ENCODE results near the gene NBEAL1.
"Not testable (repeated sequence)": the region's sequence is repeated elsewhere in the genome, so short reads cannot be mapped to it uniquely, and the experiment has no call there.

The NBEAL1 gene

GRCh38 chr2:203115201-203115700 lies 100.6 kb downstream of the NBEAL1 start:
- not testable (repeated sequence) for DNase-seq (ENCODE audit: low spot score)

DNA sequence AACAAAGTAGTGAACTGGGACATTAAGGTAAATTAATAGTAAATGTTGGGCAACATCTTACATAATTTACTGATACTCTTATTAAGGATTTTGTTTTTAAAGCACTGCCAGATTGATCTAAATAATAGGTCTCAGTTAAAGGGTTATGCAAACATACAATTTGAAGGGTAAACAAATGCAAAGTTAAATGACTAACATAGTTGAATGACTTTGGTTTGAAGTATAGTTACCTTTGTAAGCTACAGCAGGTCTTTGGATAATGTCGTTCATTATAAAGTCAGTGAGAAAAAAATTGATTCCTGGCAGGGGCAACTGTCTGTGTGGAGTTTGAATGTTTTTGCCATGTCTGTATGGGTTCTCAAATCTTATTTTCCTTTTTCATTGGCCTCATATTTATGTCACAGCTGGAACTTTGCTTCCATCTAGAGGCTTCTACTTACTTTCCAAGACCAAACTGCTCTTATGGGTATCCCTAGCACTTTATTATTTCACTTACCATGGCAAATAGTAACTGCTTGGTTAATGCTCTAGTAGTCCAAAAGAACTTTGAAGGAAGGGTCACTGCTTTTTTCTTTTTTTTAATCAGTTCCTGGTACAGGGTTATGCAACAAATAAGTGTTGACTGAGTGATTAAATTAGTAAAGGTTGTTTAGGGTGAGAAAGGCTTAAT lies 107.8 kb downstream of the NBEAL1 start:
- DNase-seq (ENCODE audit: low spot score), result peak; percentile 16

DNA sequence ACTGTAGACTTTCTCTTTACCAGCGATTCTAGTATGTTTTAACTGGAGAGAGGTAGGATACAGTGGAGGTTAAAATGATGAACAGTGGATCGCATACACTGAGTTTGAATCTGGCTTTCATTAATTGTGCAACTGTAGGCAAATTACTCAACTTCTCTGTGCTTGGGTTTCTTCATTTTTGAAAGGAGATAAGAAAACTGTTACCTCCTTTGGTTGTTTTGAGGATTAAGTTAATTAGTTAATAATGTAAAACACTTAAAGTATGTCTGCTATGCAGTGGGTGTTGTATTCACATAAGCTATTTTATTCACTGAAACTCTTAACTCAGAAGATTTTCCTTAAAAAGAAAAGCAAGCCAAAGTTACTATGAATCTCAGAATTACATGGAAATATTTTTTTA lies 112.3 kb downstream of the NBEAL1 start:
- no peak for DNase-seq (ENCODE audit: low spot score)

GRCh38 chr2:203135105-203135504 lies 120.4 kb downstream of the NBEAL1 start:
- no peak for DNase-seq (ENCODE audit: low spot score)

- DNase-seq (ENCODE audit: low spot score), result no peak
Measured at GRCh38 chr2:203143391-203143790, 128.7 kb downstream of the NBEAL1 start.

GRCh38 chr2:203149194-203149593 lies 134.5 kb downstream of the NBEAL1 start:
- no peak for DNase-seq (ENCODE audit: low spot score)

- DNase-seq (ENCODE audit: low spot score), result peak; percentile 8
Measured at GRCh38 chr2:203155406-203155805, 140.7 kb downstream of the NBEAL1 start.

DNA sequence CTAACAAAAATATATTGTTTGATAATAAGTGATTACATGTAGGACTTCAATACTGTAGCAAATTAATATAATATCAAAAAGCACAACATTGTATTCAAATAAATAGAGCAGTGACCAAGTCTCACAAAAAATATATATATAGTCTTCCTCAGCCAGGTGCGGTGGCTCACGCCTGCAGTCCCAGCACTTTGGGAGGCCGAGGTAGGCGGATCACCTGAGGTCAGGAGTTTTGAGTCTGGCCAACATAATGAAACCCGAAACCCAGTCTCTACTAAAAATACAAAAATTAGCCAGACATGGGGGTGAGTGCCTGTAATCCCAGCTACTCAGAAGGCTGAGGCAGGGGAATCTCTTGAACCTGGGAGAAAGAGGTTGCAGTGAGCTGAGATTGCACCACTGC lies 148.0 kb downstream of the NBEAL1 start:
- not testable (repeated sequence) for DNase-seq (ENCODE audit: low spot score)

GRCh38 chr2:203164311-203164935 lies 149.7 kb downstream of the NBEAL1 start:
- DNase-seq (ENCODE audit: low spot score), result no peak

- DNase-seq (ENCODE audit: low spot score), result no peak
Measured at GRCh38 chr2:203167751-203168150, 153.1 kb downstream of the NBEAL1 start.

GRCh38 chr2:203170502-203170901 lies 155.8 kb downstream of the NBEAL1 start:
- no peak for DNase-seq (ENCODE audit: low spot score)

- no peak for DNase-seq (ENCODE audit: low spot score)
Measured at GRCh38 chr2:203175371-203175770, 160.7 kb downstream of the NBEAL1 start.

GRCh38 chr2:203177361-203177760 lies 162.7 kb downstream of the NBEAL1 start:
- DNase-seq (ENCODE audit: low spot score), result no peak

DNA sequence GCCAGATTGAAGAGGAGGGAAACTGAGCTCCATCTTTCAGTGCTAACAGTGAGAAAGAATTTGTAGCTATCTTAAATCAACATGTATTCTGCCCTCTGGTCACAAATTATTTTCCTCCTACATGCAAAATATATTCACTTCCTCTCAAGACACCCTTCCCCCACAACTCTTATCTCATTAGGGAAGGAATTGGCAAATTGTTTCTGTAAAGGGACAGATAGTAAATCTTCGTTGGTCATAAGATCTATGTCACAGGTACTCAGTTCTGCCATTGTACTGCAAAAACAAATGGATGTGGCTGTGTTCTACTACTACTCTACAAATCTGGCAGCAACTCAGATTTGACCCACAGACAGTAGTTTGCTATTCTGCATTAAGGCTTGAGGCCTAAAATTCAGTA lies 171.2 kb downstream of the NBEAL1 start:
- no peak for DNase-seq (ENCODE audit: low spot score)

GRCh38 chr2:203190547-203190946 lies 175.9 kb downstream of the NBEAL1 start:
- DNase-seq (ENCODE audit: low spot score), result not testable (repeated sequence)

- DNase-seq (ENCODE audit: low spot score), result not testable (repeated sequence)
Measured at GRCh38 chr2:203191026-203191425, 176.4 kb downstream of the NBEAL1 start.

DNA sequence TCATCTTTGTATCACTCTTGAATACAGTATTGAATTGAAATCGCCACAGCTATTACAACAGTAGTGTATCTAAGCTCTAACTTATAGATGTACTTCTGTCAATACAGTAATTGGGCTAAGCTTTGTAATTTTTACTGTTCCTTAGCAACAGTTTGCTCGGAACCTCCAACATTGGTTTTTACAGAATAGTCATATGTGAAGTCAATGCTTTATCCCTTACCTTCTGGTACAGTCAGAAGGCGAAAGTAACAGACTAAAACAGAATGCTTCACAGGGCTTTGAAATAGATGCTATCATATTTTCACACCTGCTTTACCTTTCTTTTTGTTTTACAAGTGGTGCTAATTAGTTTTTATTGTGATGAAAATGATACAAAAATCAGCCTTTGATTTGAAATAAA lies 177.3 kb downstream of the NBEAL1 start:
- DNase-seq (ENCODE audit: low spot score), result no peak

DNA sequence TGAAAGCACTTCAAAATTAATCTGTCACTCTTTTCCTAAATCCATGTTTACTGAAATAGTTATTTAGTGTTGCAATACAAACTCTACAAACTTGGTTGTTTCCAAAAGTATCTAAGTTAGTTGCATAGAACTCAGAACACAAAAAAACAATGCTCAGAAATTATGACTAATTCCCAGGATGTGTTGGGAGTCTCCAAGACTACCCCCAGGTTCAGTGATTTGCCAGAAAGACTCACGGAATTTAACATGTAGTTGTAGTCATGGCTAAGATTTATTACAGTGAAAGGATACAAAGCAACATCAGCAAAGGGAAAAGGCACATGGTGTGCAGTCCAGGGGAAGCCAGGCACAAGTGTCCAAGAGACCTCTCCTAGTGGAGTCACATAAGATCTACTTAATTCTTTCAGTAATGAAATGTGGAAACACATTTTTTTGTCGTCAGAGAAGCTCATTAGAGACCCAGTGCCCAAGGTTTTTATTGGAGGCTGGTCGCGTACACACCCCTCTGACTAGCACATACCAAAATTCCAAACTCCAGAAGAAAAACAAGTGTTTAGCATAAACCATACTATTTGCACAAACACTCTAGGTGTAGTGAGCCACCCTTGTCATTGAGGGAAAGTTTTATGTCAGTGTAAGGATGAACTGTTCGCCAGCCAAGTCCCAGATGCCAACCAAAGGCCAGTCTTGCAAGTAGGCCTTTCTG lies 180.8 kb downstream of the NBEAL1 start:
- DNase-seq (ENCODE audit: low spot score), result no peak

DNA sequence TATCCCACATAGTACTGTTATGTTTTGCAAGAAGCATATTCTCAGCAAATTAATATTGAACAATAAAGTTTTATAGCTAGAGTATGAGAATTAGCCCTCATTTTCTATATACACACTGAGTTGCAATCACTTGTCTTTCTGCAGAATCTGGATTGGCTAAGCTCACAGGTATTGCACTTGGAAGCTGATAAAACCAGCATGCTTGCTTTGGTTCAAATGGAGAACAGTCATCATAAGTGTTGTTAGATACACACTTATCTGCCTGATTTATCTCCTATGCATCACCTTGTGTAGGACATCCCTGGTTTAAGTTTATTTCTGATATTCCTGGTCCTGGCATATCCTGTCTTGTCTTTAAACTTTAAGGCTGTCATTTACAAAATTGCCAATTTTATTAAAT lies 186.2 kb downstream of the NBEAL1 start:
- no peak for DNase-seq (ENCODE audit: low spot score)

GRCh38 chr2:203201426-203201825 lies 186.8 kb downstream of the NBEAL1 start:
- no peak for DNase-seq (ENCODE audit: low spot score)

DNA sequence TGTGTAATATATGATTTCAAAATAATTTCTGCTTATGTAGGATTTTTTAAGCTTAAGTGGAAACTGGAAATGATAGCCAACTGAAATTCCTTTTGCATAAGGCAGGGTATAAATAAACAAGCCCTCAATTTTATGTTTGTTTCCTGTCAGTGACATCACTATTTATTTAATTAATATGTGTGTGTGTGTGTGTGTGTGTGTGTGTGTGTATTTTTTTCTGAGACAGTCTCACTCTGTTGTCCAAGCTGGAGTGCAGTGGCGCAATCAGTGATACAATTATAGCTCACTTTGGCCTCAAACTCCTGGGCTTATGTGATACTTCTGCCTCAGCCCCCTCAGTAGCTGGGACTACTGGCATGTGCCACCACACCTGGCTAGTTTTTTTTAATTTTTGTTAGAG lies 194.9 kb downstream of the NBEAL1 start:
- DNase-seq (ENCODE audit: low spot score), result no peak

DNA sequence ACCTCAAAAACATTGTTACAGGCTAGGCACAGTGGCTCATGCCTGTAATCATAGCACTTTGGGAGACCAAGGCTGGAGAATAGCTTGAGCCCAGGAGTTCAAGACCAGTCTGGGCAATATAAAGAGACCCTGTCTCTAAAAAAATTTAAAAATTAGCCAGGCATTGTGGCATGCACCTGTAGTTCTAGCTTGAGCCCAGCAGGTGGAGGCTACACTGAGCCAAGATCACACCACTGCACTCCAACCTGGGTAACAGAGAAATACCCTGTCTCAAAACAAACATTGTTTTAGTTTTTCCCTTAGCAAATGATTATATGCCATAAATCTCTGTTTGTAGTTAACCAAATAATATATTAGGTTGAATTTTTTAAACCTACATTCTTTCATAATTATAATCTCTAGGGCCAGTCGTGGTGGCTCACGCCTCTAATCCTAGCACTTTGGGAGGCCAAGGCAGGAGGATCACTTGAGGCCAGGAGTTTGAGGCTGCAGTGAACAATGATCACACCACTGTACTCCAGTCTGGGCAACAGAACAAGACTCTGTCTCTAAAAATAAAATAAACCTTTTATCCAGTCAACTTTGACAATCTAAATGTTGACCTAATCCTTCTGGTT lies 210.9 kb downstream of the NBEAL1 start:
- peak; percentile 61 for DNase-seq (ENCODE audit: low spot score)

DNA sequence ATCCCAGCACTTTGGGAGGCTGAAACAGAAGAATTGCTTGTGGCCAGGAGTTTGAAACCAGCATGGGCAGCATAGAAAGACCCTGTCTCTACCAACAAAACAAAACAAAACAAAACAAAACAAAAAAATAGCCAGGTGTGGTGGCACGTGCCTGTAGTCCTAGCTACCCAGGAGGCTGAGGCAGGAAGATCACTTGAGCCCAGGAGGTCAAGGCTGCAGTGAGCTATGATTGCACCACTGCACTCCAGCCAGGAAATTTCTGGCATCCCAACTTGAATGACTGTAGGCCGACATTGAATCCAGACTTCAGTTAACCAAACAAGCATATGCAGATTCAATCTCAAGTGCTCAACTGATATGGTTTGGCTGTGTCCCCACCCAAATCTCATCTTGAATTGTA lies 215.0 kb downstream of the NBEAL1 start:
- not testable (repeated sequence) for DNase-seq (ENCODE audit: low spot score)

Data from NAMALWA (cell line).